HEK293 (cell line): ENCODE data around the gene ZNF616.

ENCODE experiments used
- CTCF ChIA-PET: fragments of 350-600 bp; formaldehyde crosslinking; extraction: SDS; loops from one replicate; lab custom pipeline; 2021; ENCODE audit warnings: antibody characterized with exemption; lab: Yijun Ruan, JAX
- POLR2A ChIA-PET: fragments of 300-600 bp; formaldehyde crosslinking; extraction: SDS; loops from one replicate; lab custom pipeline; 2020; ENCODE audit warnings: antibody characterized with exemption, inconsistent platforms; lab: Yijun Ruan, JAX
- H3K27ac ChIP-seq: fragments of 200-500 bp; sonication (Bioruptor generic); 2 replicates; pipeline ENCODE4 v1.5.1; 2014; ENCODE audit warnings: low read depth, low read length, control low read depth, inconsistent platforms; ENCODE audit errors: extremely low read depth
- H3K36me3 ChIP-seq, 2 experiments: fragments of 200-500 bp in 1 of 2; sonication (Bioruptor generic) in 1 of 2; 1 replicate in 1 of 2; 2 replicates in 1 of 2; pipeline ENCODE4 v1.5.1; 2014 to 2017; ENCODE audit warnings: inconsistent platforms in 2 of 2, low read length in 2 of 2; ENCODE audit not compliant: control insufficient read depth in 2 of 2, insufficient read depth in 1 of 2
- H3K4me1 ChIP-seq: fragments of 200-500 bp; sonication (Bioruptor generic); 2 replicates; pipeline ENCODE4 v1.5.1; 2014; ENCODE audit warnings: mild to moderate bottlenecking, low read length, inconsistent platforms; ENCODE audit not compliant: control insufficient read depth, insufficient read depth
- H3K4me3 ChIP-seq: 2 replicates; pipeline ENCODE4 v1.5.1; 2011; ENCODE audit warnings: low read depth, mild to moderate bottlenecking, control low read depth, low read length, moderate library complexity
- H3K9me3 ChIP-seq: fragments of 200-500 bp; sonication (Bioruptor generic); 2 replicates; pipeline ENCODE4 v1.5.1; 2014; ENCODE audit warnings: low read depth, low read length, inconsistent platforms; ENCODE audit not compliant: control insufficient read depth, insufficient read depth
- AEBP2 ChIP-seq: fragments of 450-650 bp; formaldehyde crosslinking; IDR thresholded peaks from 2 replicates; pipeline ENCODE4 v1.5.1; 2016; ENCODE audit warnings: missing biosample characterization, missing genetic modification characterization, borderline replicate concordance
- HOXC10 ChIP-seq: sonication (generic); formaldehyde crosslinking; IDR thresholded peaks from 2 replicates; pipeline ENCODE4 v1.8.1; 2023; ENCODE audit warnings: mild to moderate bottlenecking, missing genetic modification reagents
- KLF16 ChIP-seq: fragments of 450-650 bp; formaldehyde crosslinking; IDR thresholded peaks from 2 replicates; pipeline ENCODE4 v1.5.1; 2017; ENCODE audit warnings: missing biosample characterization, missing genetic modification characterization
- PRDM1 ChIP-seq: fragments of 450-650 bp; formaldehyde crosslinking; IDR thresholded peaks from 2 replicates; pipeline ENCODE4; 2016; ENCODE audit warnings: missing biosample characterization, missing genetic modification characterization
- RBAK ChIP-seq: fragments of 450-650 bp; formaldehyde crosslinking; IDR thresholded peaks from 2 replicates; pipeline ENCODE4 v1.5.1; 2016; ENCODE audit warnings: missing biosample characterization, missing genetic modification characterization
- SCRT2 ChIP-seq: fragments of 450-650 bp; formaldehyde crosslinking; IDR thresholded peaks from 2 replicates; pipeline ENCODE4 v1.5.1; 2016; ENCODE audit warnings: missing biosample characterization, missing genetic modification characterization
- ZBTB11 ChIP-seq: fragments of 450-650 bp; formaldehyde crosslinking; conservative IDR thresholded peaks from 2 replicates; pipeline ENCODE4 v1.5.1; 2016; ENCODE audit warnings: low read depth, missing biosample characterization, missing genetic modification characterization
- ZBTB48 ChIP-seq: fragments of 450-650 bp; formaldehyde crosslinking; IDR thresholded peaks from 2 replicates; pipeline ENCODE4 v1.5.1; 2016; ENCODE audit warnings: missing biosample characterization, missing genetic modification characterization
- ZBTB8A ChIP-seq: fragments of 450-650 bp; formaldehyde crosslinking; IDR thresholded peaks from 2 replicates; pipeline ENCODE4 v1.5.1; 2016; ENCODE audit warnings: missing biosample characterization, missing genetic modification characterization
- ZFHX2 ChIP-seq: fragments of 450-650 bp; formaldehyde crosslinking; conservative IDR thresholded peaks from 2 replicates; pipeline ENCODE4 v1.5.1; 2016; ENCODE audit warnings: missing biosample characterization, missing genetic modification characterization
- ZFP37 ChIP-seq: fragments of 450-650 bp; formaldehyde crosslinking; IDR thresholded peaks from 2 replicates; pipeline ENCODE4 v1.5.1; 2016; ENCODE audit warnings: missing biosample characterization, missing genetic modification characterization
- ZFP41 ChIP-seq: fragments of 450-650 bp; formaldehyde crosslinking; IDR thresholded peaks from 2 replicates; pipeline ENCODE4 v1.5.1; 2016; ENCODE audit warnings: missing biosample characterization, missing genetic modification characterization, borderline replicate concordance
- ZFP69B ChIP-seq: fragments of 450-650 bp; formaldehyde crosslinking; IDR thresholded peaks from 2 replicates; pipeline ENCODE4 v1.5.1; 2016; ENCODE audit warnings: missing biosample characterization, missing genetic modification characterization
- ZIC2 ChIP-seq: fragments of 450-650 bp; formaldehyde crosslinking; IDR thresholded peaks from 2 replicates; pipeline ENCODE4 v1.5.1; 2016; ENCODE audit warnings: missing biosample characterization, missing genetic modification characterization
- ZNF133 ChIP-seq: fragments of 450-650 bp; formaldehyde crosslinking; IDR thresholded peaks from 2 replicates; pipeline ENCODE4 v1.5.1; 2016; ENCODE audit warnings: missing biosample characterization, missing genetic modification characterization
- ZNF211 ChIP-seq: fragments of 450-650 bp; formaldehyde crosslinking; IDR thresholded peaks from 2 replicates; pipeline ENCODE4 v1.5.1; 2016; ENCODE audit warnings: low read depth, missing biosample characterization, missing genetic modification characterization
- ZNF26 ChIP-seq: fragments of 450-650 bp; formaldehyde crosslinking; IDR thresholded peaks from 2 replicates; pipeline ENCODE4 v1.5.1; 2016; ENCODE audit warnings: missing biosample characterization, missing genetic modification characterization
- ZNF280C ChIP-seq: fragments of 450-650 bp; formaldehyde crosslinking; IDR thresholded peaks from 2 replicates; pipeline ENCODE4 v1.5.1; 2016; ENCODE audit warnings: missing biosample characterization, missing genetic modification characterization
- ZNF302 ChIP-seq: fragments of 450-650 bp; formaldehyde crosslinking; IDR thresholded peaks from 2 replicates; pipeline ENCODE4 v1.5.1; 2016; ENCODE audit warnings: missing biosample characterization, missing genetic modification characterization, low read depth
- ZNF394 ChIP-seq: fragments of 450-650 bp; formaldehyde crosslinking; IDR thresholded peaks from 2 replicates; pipeline ENCODE4 v1.5.1; 2016; ENCODE audit warnings: missing biosample characterization, missing genetic modification characterization, mild to moderate bottlenecking, moderate library complexity, borderline replicate concordance
- ZNF433 ChIP-seq: fragments of 450-650 bp; formaldehyde crosslinking; IDR thresholded peaks from 2 replicates; pipeline ENCODE4 v1.5.1; 2016; ENCODE audit warnings: missing biosample characterization, missing genetic modification characterization, low read depth
- ZNF530 ChIP-seq: fragments of 450-650 bp; formaldehyde crosslinking; IDR thresholded peaks from 2 replicates; pipeline ENCODE4 v1.5.1; 2016; ENCODE audit warnings: low read depth, missing biosample characterization, missing genetic modification characterization
- ZNF560 ChIP-seq: fragments of 450-650 bp; formaldehyde crosslinking; IDR thresholded peaks from 2 replicates; pipeline ENCODE4 v1.5.1; 2017; ENCODE audit warnings: missing biosample characterization, missing genetic modification characterization, borderline replicate concordance
- ZNF580 ChIP-seq: fragments of 450-650 bp; formaldehyde crosslinking; IDR thresholded peaks from 2 replicates; pipeline ENCODE4 v1.5.1; 2016; ENCODE audit warnings: missing biosample characterization, missing genetic modification characterization
- ZNF658 ChIP-seq: fragments of 450-650 bp; formaldehyde crosslinking; IDR thresholded peaks from 2 replicates; pipeline ENCODE4; 2016; ENCODE audit warnings: missing biosample characterization, missing genetic modification characterization
- ZNF704 ChIP-seq: fragments of 450-650 bp; formaldehyde crosslinking; IDR thresholded peaks from 2 replicates; pipeline ENCODE4 v1.5.1; 2016; ENCODE audit warnings: missing biosample characterization, missing genetic modification characterization

The ZNF616 gene

GRCh38 chr19:52086481-52086880 lies 53.3 kb downstream of the ZNF616 start (continued):
- TF ChIP-seq ZNF658 (tag by site-specific recombination) (no peak), ZBTB11 (tag by site-specific recombination) (no peak), ZNF433 (no peak), ZNF580 (tag by site-specific recombination) (no peak)
- TF ChIP-seq, all 188 proteins: peak for 0

GRCh38 chr19:52070496-52070895 lies 69.2 kb downstream of the ZNF616 start:
- H3K4me1 ChIP-seq = no peaks in the 10 kb centered on the region
- H3K4me3 ChIP-seq = no peak overlapping the region
- no peak overlapping the region for H3K27ac ChIP-seq
- ChIA-PET POLR2A (no interaction called here), CTCF (no interaction called here)
- peaks cover 6% of the 10 kb centered on the region for H3K9me3 ChIP-seq
- H3K36me3 ChIP-seq = peaks cover 7 to 67% of the 10 kb centered on the region in 2 experiments
- TF ChIP-seq PRDM1 (tag by site-specific recombination) (no peak), ZNF704 (tag by site-specific recombination) (no peak), AEBP2 (tag by site-specific recombination) (no peak), ZNF280C (no peak), ZNF530 (tag by site-specific recombination) (no peak), HOXC10 (no peak), ZFHX2 (tag by site-specific recombination) (no peak)

GRCh38 chr19:52069653-52070052 lies 70.1 kb downstream of the ZNF616 start:
- Histone ChIP-seq H3K4me3 (no peak overlapping the region), H3K4me1 (no peaks in the 10 kb centered on the region), H3K36me3 (peaks cover 8 to 64% of the 10 kb centered on the region in 2 experiments), H3K27ac (no peak overlapping the region), H3K9me3 (peaks cover 6% of the 10 kb centered on the region)
- TF ChIP-seq ZFP41 = no peak
- no peak for TF ChIP-seq ZNF394 (tag by site-specific recombination)
- TF ChIP-seq ZBTB8A (tag by site-specific recombination) = no peak
- TF ChIP-seq SCRT2 = no peak
- TF ChIP-seq ZNF211 (tag by site-specific recombination) = no peak
- TF ChIP-seq KLF16 = no peak
- no peak for TF ChIP-seq ZBTB48 (tag by site-specific recombination)
- no peak for TF ChIP-seq ZFP69B (tag by site-specific recombination)
- TF ChIP-seq RBAK (tag by site-specific recombination) = no peak
- no peak for TF ChIP-seq ZNF133
- no peak for TF ChIP-seq ZFP37 (tag by site-specific recombination)
- no peak for TF ChIP-seq ZNF302 (tag by site-specific recombination)
- TF ChIP-seq ZNF26 (tag by site-specific recombination) = no peak
- no peak for TF ChIP-seq ZIC2
- no peak for TF ChIP-seq ZNF560
- CTCF ChIA-PET = no interaction called here
- POLR2A ChIA-PET = no interaction called here
